Dermis blood vessel endothelial cell (primary cell): Measurements from ENCODE around the gene LETM1. TPM values are rescaled to one million over a fixed set of nuclear protein-coding genes. Genes with fewer than 3 reads are reported as not detected.

Experiments used
- DNase-seq: peaks from one replicate; pipeline ENCODE4 v3.0.0; 2010
- total RNA-seq: library from RNA; depleted of rRNA; stranded (reverse); fragments of >200 nt; gene quantifications from 2 replicates; pipeline ENCODE4 v1.2.3, GENCODE V29; 2014

The LETM1 gene
- total RNA-seq, 1 donor from 2014 or later, result 95.8 TPM

DNA sequence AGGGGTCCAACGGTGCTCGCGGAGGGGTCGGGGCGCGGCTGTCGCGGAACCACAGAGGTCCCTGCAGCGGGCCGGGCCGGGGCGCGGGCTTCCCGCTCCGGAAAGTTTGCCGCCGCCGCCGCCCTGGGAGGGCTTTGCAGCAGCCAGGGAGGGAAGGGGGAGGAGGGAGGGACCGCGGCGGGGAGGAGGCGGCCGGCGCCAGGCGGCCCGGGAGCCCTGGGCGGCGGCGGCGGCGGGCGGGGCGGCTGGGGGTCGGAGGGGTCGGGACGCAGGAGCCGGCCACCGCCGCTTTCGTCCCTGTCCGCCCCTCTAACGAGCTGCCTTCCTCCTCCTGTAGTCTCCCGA lies 62.5 kb downstream of the LETM1 start:
- peak; percentile 32 for DNase-seq

DNA sequence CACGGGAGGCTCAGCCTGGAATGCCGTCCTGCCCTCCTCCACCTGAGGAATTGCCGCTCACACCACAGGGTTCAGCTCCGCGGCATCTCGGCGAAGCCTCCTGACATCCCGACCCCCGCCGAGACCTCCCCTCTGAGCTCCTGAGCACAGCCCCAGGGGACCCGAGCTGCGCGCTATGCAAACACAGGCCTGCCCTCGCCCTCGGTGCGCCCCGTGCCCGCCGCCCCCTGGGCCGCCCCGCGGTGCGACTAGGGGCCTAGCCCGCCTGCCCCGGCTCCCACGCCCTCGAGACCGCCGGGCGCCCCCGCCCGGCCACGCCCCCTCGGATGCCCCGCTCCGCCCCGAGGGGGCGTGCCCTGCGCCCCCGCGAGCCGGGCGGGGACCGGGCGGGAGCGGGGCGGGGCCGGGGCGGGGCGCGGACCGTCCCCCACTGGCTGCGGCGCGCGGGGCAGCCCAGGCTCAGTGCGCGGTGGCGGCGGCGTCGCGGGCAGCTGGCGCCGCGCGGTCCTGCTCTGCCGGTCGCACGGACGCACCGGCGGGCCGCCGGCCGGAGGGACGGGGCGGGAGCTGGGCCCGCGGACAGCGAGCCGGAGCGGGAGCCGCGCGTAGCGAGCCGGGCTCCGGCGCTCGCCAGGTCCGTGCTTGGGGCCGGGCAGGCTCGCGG lies 63.0 kb downstream of the LETM1 start, which contains the start of gene FGFR3:
Gene FGFR3, plus strand, starts transcription at position 462 of the 664 bp plus-strand sequence. CDS start 642 bp downstream, outside the sequence.
- peak; percentile 41 for DNase-seq

DNA sequence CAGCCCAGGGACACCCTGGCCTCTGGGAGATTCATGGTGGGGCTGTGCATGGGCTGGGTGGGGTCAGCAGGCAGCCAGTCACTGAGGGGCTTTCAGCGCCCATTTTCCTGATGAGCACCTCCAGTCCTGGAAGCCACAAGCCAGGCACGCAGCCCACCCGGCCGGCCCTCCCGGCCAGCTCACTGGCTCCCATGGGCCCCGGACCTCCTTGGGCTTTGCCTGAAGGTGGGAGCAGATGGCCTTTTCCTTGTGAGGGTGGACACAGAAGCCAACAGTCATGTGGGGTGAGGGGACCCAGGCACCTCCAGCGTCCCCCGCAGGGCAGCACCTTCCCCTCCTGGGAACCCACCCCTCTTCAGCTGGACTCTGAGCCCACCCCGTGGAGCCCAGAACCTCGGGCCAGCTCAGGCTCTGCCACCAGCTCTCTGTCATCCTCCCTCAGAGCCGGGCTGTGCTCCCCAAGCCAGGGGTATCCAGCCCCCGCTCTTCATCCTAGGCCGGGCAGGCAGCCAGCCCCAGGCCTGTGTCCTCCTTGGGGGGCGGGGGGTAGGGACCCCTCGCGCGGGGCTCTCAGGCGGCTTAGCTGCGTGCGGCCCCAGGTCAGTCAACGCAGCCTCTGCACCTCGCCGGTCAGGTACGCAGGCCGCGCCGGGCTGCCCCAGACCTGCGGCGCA lies 63.7 kb downstream of the LETM1 start:
- no peak for DNase-seq

DNA sequence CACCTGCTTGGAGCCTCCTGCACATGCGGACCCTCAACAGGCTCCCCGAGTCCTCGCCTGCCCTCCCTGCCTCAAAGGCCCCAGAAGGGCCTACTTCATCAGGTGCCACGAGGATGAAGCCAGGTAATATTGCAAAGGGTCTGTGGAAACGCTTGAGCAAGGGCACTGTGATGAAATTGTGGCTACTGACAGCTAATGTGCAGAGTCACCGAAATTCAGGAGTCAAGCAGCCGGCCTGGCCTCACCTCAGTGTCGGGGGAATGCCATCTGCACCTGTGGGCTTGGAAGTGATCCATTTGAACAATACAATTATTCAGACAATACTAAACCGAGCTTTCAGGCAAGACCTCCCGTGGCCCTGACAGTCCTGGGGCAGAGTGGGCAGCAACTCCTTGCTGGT lies 66.0 kb downstream of the LETM1 start:
- no peak for DNase-seq

DNA sequence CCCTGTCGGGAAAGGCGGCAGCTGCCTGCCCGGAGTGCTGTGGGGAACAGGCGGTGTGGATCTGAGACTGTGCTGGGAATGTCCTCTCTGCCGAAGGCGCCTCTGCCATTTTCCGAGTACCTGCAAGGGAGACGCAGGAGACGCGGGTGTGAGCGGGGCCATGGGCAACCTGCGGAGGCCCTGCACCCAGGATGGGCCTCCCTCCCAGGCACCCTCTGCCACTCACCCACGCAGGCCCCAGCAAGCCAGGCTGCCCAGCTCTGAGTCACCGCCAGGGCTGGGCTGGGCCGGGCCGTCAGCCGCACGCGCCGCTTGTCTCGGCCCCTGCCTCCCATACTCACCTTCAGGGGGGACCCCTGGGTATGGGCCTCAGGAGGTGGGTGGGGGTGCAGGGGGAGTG lies 66.4 kb downstream of the LETM1 start:
- no peak for DNase-seq

DNA sequence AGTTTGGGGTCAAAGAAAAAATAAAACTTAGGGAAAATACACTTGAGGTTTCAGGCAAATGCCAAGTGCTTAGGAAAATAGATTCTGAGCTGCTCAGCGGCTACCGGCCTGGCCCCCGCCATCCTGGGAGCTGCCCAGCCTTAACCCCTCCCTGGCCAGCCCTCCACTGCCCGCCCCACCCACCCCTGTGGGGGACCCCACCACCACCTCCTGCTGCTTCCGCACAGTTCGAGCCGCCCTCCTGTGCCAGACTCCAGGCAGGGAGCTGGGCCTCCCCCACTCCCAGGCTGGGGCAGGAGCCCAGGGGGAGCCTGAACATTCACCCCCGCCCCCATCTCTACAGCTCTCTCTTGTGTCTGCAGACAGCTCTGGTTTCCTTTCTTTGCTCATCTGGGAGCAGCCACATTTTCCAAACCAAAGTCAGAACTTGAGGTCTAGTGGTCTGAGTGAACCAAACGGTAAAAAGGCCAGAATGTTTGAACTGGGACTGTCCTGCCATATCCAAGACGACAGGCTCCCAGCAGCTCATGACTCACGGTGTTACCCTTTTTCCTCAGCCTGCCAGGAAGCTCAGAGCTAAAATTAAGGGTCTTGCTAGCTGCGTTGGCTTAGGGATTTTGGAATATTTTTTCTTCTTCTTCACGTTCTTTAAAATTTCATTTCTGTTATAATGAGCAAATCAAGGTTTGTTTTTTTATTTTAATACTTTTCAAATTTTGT lies 67.5 kb downstream of the LETM1 start:
- DNase-seq, result no peak

DNA sequence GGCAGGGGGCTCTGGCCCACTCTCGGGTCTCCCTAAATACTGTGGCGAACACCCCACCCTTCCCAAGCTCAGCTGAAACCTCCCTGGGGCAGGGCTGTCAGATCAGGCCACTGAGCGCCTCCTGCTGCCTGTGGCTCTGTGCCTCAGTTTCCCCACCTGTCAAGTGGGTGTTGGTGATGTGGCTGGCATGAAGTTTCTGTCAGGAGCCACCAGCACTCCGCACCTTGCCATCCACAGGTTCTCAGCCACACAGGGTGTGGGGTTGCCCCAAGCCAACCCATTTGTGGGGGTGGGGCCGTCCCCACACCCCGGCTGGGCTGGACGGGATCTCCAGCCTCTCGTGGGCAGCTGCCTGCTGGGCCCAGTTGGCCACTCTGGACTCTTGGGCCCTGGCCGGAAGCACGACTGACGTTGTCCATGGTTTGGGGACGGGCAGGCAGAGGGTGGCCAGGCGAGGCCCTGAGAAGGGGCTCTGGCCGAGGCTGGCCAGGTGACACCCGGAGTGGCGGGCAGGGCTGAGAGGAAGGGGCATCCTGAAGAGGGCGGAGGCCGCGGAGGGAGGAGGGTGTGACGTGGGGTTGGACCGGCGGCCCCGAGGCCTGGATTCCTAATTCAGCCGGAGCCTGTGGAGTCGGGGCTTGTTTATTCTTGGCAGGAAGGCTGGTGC lies 68.4 kb downstream of the LETM1 start:
- no peak for DNase-seq

DNA sequence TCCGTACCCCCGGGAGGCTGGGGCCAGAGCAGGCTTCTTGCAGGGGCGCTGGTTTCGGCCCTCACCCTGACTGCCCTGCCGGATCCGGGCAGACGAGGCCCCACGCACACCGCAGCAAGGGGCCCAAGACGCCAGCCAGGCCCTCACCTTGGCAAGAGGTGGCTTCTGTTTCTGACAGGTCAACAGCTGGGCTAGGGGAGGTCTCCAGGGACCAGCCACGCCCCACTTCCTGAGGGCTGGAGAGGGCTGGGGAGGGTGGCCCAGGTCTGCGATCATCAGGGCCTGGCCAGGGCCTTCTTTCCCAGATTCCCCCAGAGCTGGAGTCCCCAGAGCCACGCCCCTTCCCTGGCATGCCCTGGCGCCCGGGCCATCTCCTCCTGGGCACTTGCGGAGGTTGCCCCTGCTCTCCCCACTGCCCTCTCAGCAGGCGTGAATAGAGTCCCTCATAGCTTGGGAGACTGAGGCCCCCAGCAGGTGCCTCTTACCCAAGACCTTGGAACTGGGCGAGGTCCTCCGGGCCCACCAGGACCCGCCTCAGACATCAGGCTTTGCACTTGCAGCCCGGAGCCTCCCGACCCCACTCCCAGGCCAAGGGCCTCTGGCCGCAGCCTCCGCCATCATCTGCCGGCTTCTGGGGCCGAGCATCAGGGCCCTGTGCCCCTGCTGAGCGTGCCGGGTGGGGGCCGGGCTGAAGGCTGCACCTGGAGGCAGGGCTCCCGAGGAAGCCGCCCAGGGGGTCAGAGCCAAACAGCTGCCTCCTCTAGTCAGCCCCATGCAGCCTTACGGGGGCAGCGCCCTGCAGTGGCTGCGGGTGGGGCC lies 69.2 kb downstream of the LETM1 start:
- DNase-seq, result no peak

DNA sequence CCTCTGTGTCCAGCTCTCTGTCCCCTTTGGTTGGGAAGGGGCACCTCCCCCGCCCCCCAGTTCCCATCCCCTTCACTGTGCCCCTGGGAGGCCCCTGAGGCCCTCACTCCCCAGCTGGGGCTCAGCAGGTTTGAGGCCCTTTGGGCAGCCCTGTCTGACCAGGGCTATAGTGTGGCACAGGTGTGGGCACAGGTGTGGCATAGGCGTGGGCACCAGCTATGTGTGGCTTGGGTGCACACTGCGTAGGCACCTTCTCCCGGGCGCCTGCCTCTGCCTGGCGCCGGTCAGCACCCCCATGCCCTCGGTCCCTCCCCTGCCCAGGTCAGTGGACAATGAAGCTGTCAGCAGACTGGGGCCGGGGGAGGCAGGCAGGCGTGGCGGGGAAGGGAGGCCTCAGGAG lies 70.4 kb downstream of the LETM1 start:
- DNase-seq, result no peak

DNA sequence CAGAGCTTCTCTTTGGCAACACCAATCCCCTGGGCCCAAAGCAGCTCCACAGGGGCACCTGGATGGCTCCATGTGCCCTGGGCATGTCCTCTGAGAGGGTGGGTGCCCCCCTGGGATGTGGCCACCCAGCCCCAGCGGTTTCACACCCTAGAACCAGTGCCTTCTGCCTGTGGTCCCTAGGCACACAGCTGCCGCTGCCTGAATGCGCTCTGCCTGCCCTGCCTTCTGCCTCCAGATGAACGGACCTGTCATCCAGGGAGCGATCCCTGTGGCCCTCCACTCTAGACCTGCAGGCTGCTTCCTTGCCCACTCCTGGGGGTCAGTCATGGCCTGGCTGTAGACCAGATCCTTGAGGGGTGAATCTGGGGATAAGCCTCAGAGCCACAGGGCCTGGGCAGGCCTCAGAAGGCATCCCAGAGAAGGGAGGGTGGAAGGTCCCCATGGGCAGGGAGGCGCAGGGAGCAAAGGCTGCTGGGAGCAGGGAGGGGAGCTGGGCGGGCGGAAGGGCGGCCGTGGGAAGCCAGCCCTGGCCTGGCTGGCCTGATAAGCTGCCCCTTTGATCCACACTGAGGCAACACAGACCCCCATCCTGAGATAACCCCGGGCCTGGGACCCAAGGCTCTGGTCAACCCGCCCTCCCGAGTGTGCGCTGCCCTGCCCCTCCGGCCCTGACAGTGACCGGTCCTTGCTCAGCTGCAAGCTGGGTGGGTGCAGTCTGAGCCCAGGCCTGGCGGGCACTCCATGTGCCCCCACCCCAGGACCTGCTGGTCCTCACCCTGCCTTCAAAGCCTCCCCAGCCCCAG lies 71.0 kb downstream of the LETM1 start:
- DNase-seq, result peak; percentile 12

DNA sequence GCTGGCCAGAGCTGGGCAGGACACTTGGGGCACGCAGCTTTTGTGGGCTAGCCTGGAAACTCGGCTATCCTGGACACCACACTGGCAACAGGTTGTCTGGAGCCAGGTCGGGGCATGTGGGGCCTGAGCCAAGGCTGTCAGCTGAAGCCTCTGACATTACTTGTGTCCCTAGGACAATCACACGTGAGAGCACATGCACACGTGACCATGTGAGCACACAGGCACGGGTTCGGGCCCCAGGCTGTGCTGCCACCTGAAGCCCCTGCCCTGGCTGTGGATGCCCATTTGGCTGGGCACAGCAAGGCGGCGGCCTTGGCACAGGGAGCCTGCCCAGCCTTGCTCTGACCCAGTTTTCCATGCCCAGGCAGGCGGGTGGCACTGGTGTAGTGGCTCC lies 71.6 kb downstream of the LETM1 start:
- no peak for DNase-seq

DNA sequence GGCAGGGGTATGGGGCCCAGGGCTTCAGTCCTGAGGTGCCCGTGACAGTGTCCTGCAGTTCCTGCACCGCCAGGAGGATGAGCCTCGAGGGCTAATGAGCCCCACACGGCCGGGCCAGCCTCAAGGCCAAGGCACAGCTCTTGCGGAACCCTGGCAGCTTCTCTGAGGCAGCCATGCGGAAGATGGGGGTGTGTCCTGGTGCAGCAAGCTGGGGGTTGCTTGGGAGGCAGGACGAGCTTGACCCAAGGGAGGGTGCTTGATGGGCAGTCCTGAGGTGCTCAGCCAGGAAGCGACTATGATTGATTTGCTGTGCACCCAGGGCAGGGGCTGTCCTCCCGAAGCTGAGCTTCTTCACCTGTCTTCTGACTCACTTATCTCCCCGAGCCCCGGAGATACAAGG lies 72.0 kb downstream of the LETM1 start:
- DNase-seq, result no peak

DNA sequence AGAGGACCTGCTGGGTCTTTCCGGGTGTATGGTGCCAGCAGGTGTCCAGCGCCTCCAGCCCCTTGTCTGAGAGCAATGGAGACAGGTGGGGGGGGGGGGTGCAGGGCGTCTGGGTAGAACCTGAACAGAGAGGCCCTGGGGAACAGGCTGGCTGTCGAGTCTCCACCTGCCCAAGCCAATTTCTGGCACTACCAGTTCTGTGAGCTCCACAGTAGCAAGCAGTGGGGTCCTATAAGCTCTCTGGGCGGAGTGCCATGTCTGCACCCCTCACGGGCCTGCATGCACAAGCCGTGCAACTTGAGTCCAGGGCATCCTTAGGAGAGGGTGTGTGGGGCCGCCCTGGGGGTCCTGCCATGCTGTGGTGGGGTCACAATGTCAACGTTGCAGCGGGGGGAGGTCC lies 72.9 kb downstream of the LETM1 start:
- no peak for DNase-seq

DNA sequence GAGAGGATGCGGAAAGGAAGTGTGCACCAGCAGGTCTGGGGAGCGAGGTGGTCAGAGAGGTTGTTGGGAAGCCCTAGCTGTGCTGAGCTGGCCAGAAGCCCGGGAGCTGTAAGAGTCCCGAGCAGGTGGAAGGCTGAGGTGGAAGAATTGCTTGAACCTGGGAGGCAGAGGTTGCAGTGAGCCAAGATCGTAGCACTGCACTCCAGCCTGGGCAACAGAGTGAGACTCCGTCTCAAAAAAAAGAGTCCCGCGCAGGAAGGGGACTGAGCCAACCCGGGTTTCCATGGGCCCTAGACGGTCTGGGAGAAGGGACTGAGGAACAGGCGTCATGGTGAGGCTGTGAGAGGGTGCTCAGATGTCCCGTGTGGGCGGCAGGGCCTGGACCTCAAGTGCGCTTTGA lies 75.5 kb downstream of the LETM1 start:
- no peak for DNase-seq

DNA sequence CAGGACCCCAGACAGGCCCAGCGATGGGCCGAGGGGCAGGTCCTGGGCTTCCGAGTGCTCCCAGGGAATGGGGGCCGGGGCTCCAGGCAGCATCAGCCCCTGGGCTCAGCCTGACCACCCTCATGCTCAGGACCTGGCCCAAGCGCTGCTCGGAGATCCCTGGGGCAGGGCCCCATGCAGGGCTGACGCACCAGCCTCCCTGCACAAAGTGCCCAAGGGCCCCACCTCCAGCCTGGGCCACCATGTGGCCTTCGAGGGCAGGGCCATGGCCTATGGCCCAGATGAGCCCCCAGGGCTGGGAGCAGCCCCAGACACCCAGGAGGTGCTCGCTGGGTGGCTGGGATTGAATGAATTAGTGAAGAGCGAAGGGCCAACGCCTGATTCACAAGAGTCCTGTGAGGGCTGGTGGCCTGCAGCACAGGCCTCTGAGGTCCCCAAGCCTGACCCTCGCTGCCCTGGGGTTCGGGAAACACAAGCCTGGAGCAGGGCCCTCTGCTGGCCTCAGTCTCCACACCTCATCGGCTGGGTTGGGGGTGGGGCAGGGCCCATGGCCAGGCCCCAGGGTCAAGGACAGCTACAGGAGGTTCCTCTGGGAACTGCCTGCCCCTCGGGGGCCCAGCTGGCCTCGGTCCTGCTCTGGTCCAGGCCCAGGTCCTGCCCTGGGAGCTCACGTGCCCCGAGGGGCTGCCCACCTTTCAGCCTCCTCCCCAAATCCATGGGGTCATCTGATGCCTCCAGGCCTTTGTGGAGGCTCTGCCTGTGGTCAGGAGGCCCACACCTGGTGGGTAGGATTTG lies 76.2 kb downstream of the LETM1 start:
- no peak for DNase-seq

DNA sequence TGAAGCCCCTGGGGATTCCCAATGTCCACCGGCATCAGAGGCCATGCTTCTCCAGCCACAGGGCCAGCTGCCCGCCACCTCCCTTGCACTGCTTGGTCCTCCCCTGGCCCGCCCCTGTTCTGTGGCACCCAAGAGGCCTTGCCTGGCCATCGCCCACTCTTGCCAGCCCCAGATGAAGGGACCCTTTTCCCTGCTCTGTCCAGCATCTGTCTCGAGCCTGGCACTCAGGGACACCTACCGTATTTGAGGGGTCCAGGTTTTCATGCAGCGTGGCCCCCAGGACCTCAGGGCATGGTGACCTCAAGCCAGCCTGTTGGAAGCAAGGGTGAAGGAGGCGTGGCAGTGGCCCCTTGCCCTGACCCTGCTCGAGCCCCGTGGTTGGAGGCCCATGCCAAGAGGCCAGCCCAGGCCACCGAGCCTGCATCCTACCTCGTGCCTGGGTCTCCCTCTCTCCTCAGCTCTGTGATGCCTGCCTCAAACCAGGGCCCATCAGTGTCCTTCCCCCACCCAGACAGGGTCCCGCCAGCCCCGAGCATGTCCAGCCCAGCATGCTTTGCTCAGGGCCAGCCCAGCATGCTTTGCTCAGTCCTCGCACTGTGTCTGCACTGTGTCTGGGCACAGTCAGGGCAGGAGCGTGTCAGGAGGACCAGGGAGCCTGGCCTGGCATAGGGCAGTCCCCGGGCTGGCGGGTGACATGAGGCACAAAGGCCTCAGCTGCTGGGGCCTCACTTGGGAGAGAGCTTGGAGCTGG lies 77.1 kb downstream of the LETM1 start:
- DNase-seq, result no peak

DNA sequence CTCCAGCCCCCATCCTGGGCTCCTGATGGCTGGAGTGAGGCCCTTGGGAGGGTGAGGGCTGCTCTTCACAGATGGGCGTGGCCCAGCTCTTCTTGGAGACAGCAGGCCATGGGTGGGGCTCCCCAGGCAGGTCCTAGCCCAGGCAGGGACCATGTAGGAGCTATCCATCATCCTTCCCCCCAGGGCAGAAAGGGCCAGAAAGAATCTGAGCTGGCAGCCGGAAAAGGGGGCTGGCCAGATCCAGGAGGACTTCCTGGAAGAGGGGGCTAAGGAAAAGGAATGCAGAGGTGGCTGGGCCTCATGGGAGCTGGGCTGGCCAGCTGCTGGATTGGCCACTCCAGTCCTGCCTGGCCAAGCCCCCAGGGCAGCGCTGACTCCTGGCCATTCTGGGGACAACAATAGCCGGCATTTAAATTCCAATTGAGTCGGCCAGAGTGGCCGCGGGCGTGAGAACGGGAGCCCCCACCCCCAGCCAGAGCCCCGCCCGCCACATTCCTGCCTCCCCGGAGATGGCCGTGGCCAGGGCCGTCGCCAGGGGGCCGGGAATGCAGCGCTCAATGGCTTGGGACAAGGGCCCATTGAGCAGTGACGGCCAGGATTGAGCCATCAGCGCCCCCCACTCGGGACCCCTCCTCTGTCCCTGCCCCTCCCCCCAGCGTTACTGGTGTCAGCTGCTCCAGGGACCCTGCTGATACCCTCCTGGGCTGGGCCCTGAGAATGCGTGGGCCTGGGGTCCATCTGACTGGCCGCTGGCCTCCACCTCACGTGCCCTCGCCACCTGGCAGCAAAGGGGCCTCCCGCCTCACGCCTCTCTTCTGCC lies 77.9 kb downstream of the LETM1 start:
- DNase-seq, result peak; percentile 47

DNA sequence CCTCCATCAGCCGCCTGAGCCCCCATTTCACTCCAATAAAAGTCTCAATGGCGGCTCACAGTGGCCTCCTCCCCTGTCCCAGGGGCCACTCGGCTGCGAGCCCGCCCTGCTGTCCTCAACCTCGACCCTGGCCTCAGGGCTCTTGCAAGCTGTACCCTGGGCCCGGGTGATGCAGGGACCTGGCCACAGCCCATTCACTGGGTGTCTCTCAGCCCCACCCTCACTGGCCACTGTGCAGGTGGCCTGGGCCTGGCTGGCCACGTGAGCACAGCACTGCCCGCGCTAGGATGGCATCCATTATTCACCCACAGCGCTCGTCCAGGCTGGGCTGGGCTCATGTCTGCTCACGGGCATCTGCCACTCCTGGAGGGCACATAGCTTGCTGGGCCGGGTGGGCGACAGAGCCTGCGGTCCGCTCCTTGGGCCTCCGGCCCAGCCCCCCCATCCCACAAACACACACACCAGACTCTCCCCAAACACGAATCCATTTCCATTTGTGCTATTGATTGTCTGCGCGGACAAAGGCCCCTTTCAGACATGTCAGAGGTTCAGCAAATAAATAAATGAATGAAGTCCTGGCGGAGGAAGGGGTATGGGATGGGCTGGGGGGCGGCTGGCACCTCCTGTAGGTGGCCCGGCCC lies 79.3 kb downstream of the LETM1 start:
- no peak for DNase-seq
